ENCODE data around the gene ATP1B3.

GRCh38 chr3:141844812-141845211 is 31.6 kb upstream of the ATP1B3 start:
- TF ChIP-seq ATF2 (CRISPR knock-in tag; IDR thresholded peaks at IDR 0.05) (no peak), SREBF2 (CRISPR knock-in tag; IDR thresholded peaks at IDR 0.05) (no peak)
